Left hindlimb (tissue), 1 donor: ENCODE data around the gene OSBP.
A peak's percentile ranks its signal among the peaks of the same experiment; 100 is the strongest.
"Not testable (repeated sequence)": the region's sequence is repeated elsewhere in the genome, so short reads cannot be mapped to it uniquely, and the experiment has no call there.

Experiments
- DNase-seq: peaks from one replicate; pipeline ENCODE4 v3.0.0-alpha.2; 2018

Gene OSBP

DNA sequence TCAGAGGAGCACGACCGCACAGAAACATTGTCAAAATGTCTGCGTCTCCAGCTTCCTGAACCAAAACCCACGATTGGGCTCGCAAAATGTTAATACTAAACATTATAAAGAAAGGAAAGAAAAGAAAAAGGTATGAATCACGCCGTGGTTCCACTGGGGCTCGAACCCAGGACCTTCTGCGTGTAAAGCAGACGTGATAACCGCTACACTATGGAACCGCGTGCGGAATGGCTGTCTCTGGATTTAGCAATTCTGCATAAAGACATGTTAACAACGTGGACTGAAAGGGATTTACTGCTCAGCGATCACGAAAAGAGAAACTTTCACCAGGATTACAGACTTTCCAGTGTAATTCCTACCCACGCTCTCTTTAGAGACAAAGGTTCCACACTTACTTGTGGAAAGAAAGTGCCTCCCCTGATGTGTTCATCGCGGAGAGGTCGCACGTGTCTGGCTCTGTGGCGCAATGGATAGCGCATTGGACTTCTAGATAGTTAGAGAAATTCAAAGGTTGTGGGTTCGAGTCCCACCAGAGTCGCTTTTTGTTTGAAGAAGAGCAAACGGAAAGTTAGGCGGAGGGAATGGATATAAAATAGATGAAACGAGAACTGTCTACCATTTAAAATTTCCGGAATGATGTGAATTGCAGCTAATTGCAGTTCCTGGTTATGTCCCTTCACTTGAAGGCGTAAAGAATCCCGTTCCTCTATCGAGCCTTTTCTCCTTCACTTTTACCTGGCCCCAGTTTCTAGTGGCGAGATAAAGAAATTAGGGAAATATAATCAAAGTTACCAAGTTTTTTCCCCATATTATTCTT, 64.5 kb downstream of the OSBP start:
- peak; percentile 88 for DNase-seq

GRCh38 chr11:59550368-59550841, 65.2 kb downstream of the OSBP start:
- DNase-seq: peak; percentile 89

DNA sequence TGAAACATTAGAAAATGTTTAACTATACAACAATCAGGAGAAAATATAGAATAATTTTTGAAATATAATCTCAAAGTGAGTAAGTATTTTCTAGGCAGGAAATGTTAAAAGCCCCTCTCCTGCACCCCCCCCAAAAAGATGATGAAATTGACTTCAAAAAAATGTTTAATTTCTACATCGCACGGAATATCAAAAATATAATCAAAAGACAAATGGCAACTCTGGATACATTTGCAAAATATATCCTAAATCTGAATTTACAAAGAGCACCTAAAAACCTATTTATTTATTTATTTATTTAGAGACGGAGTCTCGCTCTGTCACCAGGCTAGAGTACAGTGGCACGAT, 67.3 kb downstream of the OSBP start:
- no peak for DNase-seq

- DNase-seq: not testable (repeated sequence)
These were observed 67.8 kb downstream of the OSBP start for GRCh38 chr11:59547605-59548308.

GRCh38 chr11:59545179-59546020, 70.2 kb downstream of the OSBP start:
- DNase-seq: no peak

- DNase-seq: no peak
These were observed 70.8 kb downstream of the OSBP start for GRCh38 chr11:59544869-59545178.

DNA sequence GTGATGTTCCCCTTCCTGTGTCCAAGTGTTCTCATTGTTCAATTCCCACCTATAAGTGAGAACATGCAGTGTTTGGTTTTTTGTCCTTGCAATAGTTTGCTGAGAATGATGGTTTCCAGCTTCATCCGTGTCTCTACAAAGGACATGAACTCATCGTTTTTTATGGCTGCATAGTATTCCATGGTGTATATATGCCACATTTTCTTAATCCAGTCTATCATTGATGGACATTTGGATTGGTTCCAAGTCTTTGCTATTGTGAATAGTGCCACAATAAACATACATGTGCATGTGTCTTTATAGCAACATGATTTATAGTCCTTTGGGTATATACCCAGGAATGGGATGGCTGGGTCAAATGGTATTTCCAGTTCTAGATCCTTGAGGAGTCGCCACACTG, 71.9 kb downstream of the OSBP start:
- DNase-seq: not testable (repeated sequence)

GRCh38 chr11:59542142-59542810, 73.3 kb downstream of the OSBP start:
- no peak for DNase-seq

- DNase-seq: no peak
These were observed 80.9 kb downstream of the OSBP start for GRCh38 chr11:59534676-59535075.

DNA sequence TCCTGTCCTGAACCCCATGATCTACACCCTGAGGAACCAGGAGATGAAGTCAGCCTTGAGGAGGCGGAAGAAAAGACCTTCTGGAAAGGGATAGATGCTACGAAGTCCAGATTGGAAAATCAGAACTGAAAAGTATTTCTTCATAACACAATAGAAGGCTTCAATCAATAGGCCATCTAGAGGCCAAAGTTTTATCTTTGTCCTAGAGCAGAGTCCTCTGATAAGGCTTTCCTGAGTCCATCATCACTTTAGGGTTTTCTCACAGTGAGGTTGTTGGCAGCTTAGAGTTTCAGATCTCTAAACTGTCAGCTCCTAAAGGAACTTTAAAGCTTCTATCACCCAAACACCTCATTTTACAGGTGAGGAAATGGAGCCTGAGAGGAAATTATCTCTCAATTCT, 83.0 kb downstream of the OSBP start:
- no peak for DNase-seq

GRCh38 chr11:59528711-59529110, 86.9 kb downstream of the OSBP start:
- DNase-seq: no peak
